Immature natural killer cell (primary cell): ENCODE data around the gene RBMXL3. TPM values are rescaled to one million over a fixed set of nuclear protein-coding genes. Genes with fewer than 3 reads are reported as not detected.
"Not testable (repeated sequence)": the region's sequence is repeated elsewhere in the genome, so short reads cannot be mapped to it uniquely, and the experiment has no call there.

Experiments used
- DNase-seq, 3 donors: peaks; one replicate each; pipeline ENCODE4 v3.0.0; 2022; ENCODE audit warnings: mixed read lengths in 1 of 3
- H3K27ac Mint-ChIP-seq, 6 donors: one replicate each; pipeline ENCODE4 v1.8.0; 2020; ENCODE audit warnings: mixed read lengths in 6 of 6, mild to moderate bottlenecking in 5 of 6, inconsistent platforms in 4 of 6, moderate library complexity in 3 of 6
- H3K27me3 Mint-ChIP-seq, 3 donors: one replicate each; pipeline ENCODE4 v1.8.0; 2020 to 2021; ENCODE audit warnings: low read depth in 3 of 3, mild to moderate bottlenecking in 3 of 3, mixed read lengths in 3 of 3, moderate library complexity in 3 of 3, inconsistent platforms in 1 of 3
- H3K36me3 Mint-ChIP-seq, 3 donors: one replicate each; pipeline ENCODE4 v1.8.0; 2020; ENCODE audit warnings: mixed read lengths in 3 of 3, inconsistent platforms in 2 of 3, mild to moderate bottlenecking in 2 of 3
- H3K4me1 Mint-ChIP-seq, 2 donors: one replicate each; pipeline ENCODE4 v1.8.0; 2020; ENCODE audit warnings: inconsistent platforms in 2 of 2, mild to moderate bottlenecking in 2 of 2, mixed read lengths in 2 of 2, moderate library complexity in 1 of 2
- H3K4me3 Mint-ChIP-seq, 5 donors: one replicate each; pipeline ENCODE4 v1.8.0; 2020; ENCODE audit warnings: mild to moderate bottlenecking in 5 of 5, mixed read lengths in 5 of 5, inconsistent platforms in 3 of 5, moderate library complexity in 3 of 5
- H3K9me3 Mint-ChIP-seq, 6 donors: one replicate each; pipeline ENCODE4 v1.8.0; 2020; ENCODE audit warnings: mild to moderate bottlenecking in 6 of 6, mixed read lengths in 6 of 6, inconsistent platforms in 4 of 6, moderate library complexity in 3 of 6
- polyA plus RNA-seq, 3 donors: library from polyadenylated mRNA; unstranded; fragments of 300-500 nt; fragmentation: Illumina TruSeq; gene quantifications; one replicate each; pipeline ENCODE4 v1.2.3, GENCODE V29; 2021

Gene RBMXL3
- polyA plus RNA-seq, 3 donors from 2014 or later: not detected

DNA sequence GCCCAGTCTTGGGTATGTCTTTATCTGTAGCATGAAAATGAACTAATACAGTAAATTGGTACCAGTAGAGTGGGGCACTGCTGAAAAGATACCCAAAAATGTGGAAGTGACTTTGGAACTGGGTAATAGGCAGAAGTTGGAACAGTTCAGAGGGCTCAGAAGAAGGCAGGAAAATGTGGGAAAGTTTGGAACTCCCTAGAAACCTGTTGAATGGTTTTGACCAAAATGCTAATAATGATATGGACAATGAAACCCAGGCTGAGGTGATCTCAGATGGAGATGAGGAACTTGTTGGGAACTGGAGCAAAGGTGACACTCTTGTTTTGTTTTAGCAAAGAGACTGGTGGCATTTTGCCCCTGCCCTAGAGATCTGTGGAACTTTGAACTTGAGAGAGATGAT lies 20.3 kb downstream of the RBMXL3 start:
- H3K9me3 Mint-ChIP-seq, H3K36me3 Mint-ChIP-seq, H3K27ac Mint-ChIP-seq: not testable (repeated sequence)

DNA sequence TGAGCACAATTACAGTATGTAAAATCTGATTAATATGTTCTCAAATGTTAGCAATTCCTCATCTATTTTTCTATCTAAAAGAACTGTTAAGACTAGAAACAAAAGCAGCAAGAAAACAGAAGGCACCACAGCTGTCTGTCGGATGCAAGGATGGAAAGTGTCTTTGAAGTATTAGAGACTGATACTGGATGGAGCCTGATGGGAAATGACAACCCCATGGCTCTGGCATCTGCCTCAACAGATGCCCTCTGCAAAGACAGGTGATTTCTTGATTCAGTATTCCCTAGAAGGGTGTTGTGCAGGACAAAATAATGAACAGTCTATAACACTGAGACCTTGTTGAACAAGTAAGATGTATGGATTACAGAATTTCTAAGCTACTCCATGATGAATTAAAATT lies 24.9 kb downstream of the RBMXL3 start:
- no peak overlapping the region for H3K4me3 Mint-ChIP-seq
- peaks cover 0 to 4% (median 0%) of the 10 kb centered on the region in 6 donors for H3K9me3 Mint-ChIP-seq
- H3K27me3 Mint-ChIP-seq: peaks cover 0 to 6% (median 5%) of the 10 kb centered on the region in 3 donors
- H3K36me3 Mint-ChIP-seq: no peaks in the 10 kb centered on the region
- no peak for DNase-seq
- peaks cover 0 to 6% of the 10 kb centered on the region in 2 donors for H3K4me1 Mint-ChIP-seq
- no peak overlapping the region for H3K27ac Mint-ChIP-seq

More for the DNA sequence above, 20.3 kb downstream of the RBMXL3 start:
- not testable (repeated sequence) for DNase-seq, H3K4me1 Mint-ChIP-seq, H3K4me3 Mint-ChIP-seq, H3K27me3 Mint-ChIP-seq

DNA sequence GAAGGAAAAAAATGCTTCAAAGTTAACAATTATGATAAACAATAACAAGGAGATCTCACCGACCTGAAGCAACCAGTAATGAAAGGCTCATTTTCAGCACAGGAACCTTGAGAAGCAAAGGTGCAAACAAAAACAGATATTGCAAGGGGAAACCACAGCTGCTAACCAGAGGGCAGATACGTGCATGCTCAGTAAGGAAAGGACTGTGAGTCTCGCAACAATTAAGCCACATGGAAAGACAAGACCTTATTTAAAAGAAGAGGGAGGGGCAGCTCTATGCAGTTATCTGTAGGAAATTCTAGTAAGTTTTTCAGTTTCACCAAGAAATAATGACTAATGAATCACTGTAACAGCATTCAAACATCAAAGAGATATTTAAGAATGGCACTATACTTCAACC lies 25.4 kb downstream of the RBMXL3 start:
- Mint-ChIP-seq H3K27ac (no peak overlapping the region), H3K36me3 (no peaks in the 10 kb centered on the region), H3K9me3 (peaks cover 0 to 4% (median 0%) of the 10 kb centered on the region in 6 donors)

GRCh38 chrX:115217346-115217745 lies 28.1 kb downstream of the RBMXL3 start:
- not testable (repeated sequence) for H3K4me3 Mint-ChIP-seq, DNase-seq, H3K36me3 Mint-ChIP-seq, H3K27me3 Mint-ChIP-seq, H3K4me1 Mint-ChIP-seq, H3K27ac Mint-ChIP-seq, H3K9me3 Mint-ChIP-seq

More for the DNA sequence above, 25.4 kb downstream of the RBMXL3 start:
- peaks cover 0 to 6% of the 10 kb centered on the region in 2 donors for H3K4me1 Mint-ChIP-seq
- DNase-seq: no peak
- H3K4me3 Mint-ChIP-seq: no peak overlapping the region
- peaks cover 0 to 6% (median 5%) of the 10 kb centered on the region in 3 donors for H3K27me3 Mint-ChIP-seq

DNA sequence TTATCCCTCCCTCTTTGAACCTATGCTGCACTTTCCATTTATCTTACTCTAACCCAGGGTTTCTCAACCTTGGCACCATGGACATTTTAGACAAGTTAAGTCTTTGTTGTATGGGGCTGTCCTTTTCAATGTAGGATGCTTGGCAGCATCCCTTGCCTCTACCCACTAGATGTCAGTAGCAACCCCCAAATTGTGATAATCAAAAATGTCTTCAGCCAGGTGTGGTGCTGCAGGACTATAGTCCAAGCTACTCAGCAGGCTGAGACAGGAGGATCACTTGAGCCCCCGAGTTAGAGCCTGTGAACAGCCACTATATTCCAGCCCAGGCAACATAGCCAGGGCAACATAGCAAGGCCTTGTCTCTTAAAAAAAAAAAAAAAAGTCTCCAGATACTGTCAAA lies 37.7 kb downstream of the RBMXL3 start:
- H3K36me3 Mint-ChIP-seq: no peaks in the 10 kb centered on the region
- no peak overlapping the region for H3K4me3 Mint-ChIP-seq
- no peak for DNase-seq
- no peak overlapping the region for H3K27ac Mint-ChIP-seq
- peaks cover 0 to 8% (median 4%) of the 10 kb centered on the region in 3 donors for H3K27me3 Mint-ChIP-seq
- no peaks in the 10 kb centered on the region for H3K9me3 Mint-ChIP-seq
- no peaks in the 10 kb centered on the region for H3K4me1 Mint-ChIP-seq

- Mint-ChIP-seq H3K27ac (no peak overlapping the region), H3K9me3 (peaks cover 0 to 3% (median 0%) of the 10 kb centered on the region in 6 donors), H3K4me1 (no peaks in the 10 kb centered on the region), H3K27me3 (peaks cover 3 to 21% (median 6%) of the 10 kb centered on the region in 3 donors), H3K4me3 (no peak overlapping the region), H3K36me3 (peaks cover 0 to 3% (median 0%) of the 10 kb centered on the region in 3 donors)
- DNase-seq: no peak
Observed at GRCh38 chrX:115229337-115230003, 40.3 kb downstream of the RBMXL3 start.

GRCh38 chrX:115232933-115233496 lies 43.8 kb downstream of the RBMXL3 start:
- peaks cover 0 to 3% (median 0%) of the 10 kb centered on the region in 6 donors for H3K9me3 Mint-ChIP-seq
- DNase-seq: no peak
- H3K27ac Mint-ChIP-seq: no peak overlapping the region
- peaks cover 0 to 3% (median 0%) of the 10 kb centered on the region in 3 donors for H3K36me3 Mint-ChIP-seq
- H3K27me3 Mint-ChIP-seq: peaks cover 6 to 22% (median 12%) of the 10 kb centered on the region in 3 donors
- no peaks in the 10 kb centered on the region for H3K4me1 Mint-ChIP-seq
- peak overlapping the region in 4 of 5 donors; percentile 6 to 30 (median 22) for H3K4me3 Mint-ChIP-seq

GRCh38 chrX:115233497-115234455 lies 44.6 kb downstream of the RBMXL3 start, which contains the start of gene LRCH2:
LRCH2 (minus strand) TSS chrX:115234096; CDS start chrX:115234041, 55 bp downstream.
- H3K27me3 Mint-ChIP-seq: peaks cover 6 to 22% (median 13%) of the 10 kb centered on the region in 3 donors

DNA sequence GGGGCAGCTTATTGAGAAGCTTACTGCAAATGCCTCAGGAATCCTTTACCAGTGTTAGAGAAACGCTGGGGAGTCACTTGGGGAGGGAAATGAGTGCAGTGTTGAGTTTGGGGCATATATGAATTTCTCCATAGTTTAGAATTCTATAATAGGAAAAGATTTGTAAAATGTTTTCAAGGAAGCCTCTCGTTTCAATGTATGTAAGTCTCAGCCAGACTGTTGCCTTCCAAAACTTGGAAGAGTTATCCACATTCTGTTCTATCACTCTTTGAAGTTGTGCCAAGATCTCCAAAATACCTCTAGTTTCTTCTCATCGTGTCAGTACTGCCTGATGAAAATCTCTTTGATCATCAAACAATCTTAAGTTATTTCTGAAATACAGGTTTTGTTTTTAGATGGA lies 45.3 kb downstream of the RBMXL3 start:
- Mint-ChIP-seq H3K9me3 (peaks cover 0 to 3% (median 0%) of the 10 kb centered on the region in 6 donors), H3K36me3 (peaks cover 0 to 3% (median 0%) of the 10 kb centered on the region in 3 donors), H3K27me3 (peaks cover 6 to 22% (median 13%) of the 10 kb centered on the region in 3 donors), H3K27ac (no peak overlapping the region), H3K4me1 (no peaks in the 10 kb centered on the region), H3K4me3 (no peak overlapping the region)
- no peak for DNase-seq

More at GRCh38 chrX:115233497-115234455, 44.6 kb downstream of the RBMXL3 start, which contains the start of gene LRCH2:
- no peak for DNase-seq
- Mint-ChIP-seq H3K36me3 (peaks cover 0 to 3% (median 0%) of the 10 kb centered on the region in 3 donors), H3K27ac (no peak within 1 kb of the TSS), H3K9me3 (peaks cover 0 to 3% (median 0%) of the 10 kb centered on the region in 6 donors), H3K4me1 (no peaks in the 10 kb centered on the region), H3K4me3 (peak within 1 kb of the TSS in 4 of 5 donors; percentile 6 to 30 (median 22))

- Mint-ChIP-seq H3K27ac (no peak overlapping the region), H3K36me3 (peaks cover 0 to 3% (median 0%) of the 10 kb centered on the region in 3 donors), H3K4me3 (no peak overlapping the region), H3K4me1 (no peaks in the 10 kb centered on the region), H3K9me3 (peaks cover 0 to 3% (median 0%) of the 10 kb centered on the region in 6 donors), H3K27me3 (peaks cover 4 to 20% (median 13%) of the 10 kb centered on the region in 3 donors)
- no peak for DNase-seq
Observed at GRCh38 chrX:115236560-115236959, 47.4 kb downstream of the RBMXL3 start.

- Mint-ChIP-seq H3K4me3 (no peak overlapping the region), H3K27ac (no peak overlapping the region), H3K27me3 (peaks cover 2 to 15% (median 13%) of the 10 kb centered on the region in 3 donors), H3K9me3 (peaks cover 0 to 3% (median 0%) of the 10 kb centered on the region in 6 donors), H3K36me3 (peaks cover 0 to 3% (median 0%) of the 10 kb centered on the region in 3 donors), H3K4me1 (no peaks in the 10 kb centered on the region)
- no peak for DNase-seq
Observed at GRCh38 chrX:115237056-115237455, 47.8 kb downstream of the RBMXL3 start.
